Large intestine (tissue), 3 donors: ENCODE measurements around the gene RAD51B. TPM values are rescaled to one million over a fixed set of nuclear protein-coding genes. Genes with fewer than 3 reads are reported as not detected.
"Not testable (repeated sequence)": the region's sequence is repeated elsewhere in the genome, so short reads cannot be mapped to it uniquely, and the experiment has no call there.

Experiments used
- DNase-seq, 2 donors: peaks; one replicate each; pipeline versions ENCODE4 v3.0.0 to v3.0.0-alpha.2; 2013
- H3K27ac ChIP-seq: one replicate; pipeline ENCODE4 v1.5.1; 2013; ENCODE audit warnings: low read length
- H3K27me3 ChIP-seq: 2 replicates; pipeline ENCODE4 v1.6.1; 2013; ENCODE audit warnings: low read length; ENCODE audit not compliant: control insufficient read depth, insufficient read depth
- H3K36me3 ChIP-seq: 2 replicates; pipeline ENCODE4 v1.6.1; 2013; ENCODE audit warnings: low read length; ENCODE audit not compliant: control insufficient read depth, insufficient read depth
- H3K4me1 ChIP-seq: one replicate; pipeline ENCODE4 v1.6.1; 2013; ENCODE audit warnings: low read length; ENCODE audit not compliant: control insufficient read depth, insufficient read depth
- H3K4me3 ChIP-seq: one replicate; pipeline ENCODE4 v1.5.1; 2013; ENCODE audit warnings: low read length
- H3K9me3 ChIP-seq: one replicate; pipeline ENCODE4 v1.6.1; 2013; ENCODE audit warnings: mild to moderate bottlenecking, low read depth, low read length, moderate library complexity; ENCODE audit not compliant: control insufficient read depth
- WGBS: methylation state at CpG from one replicate; pipeline ENCODE4 v1.1.5; 2013; ENCODE audit warnings: low lambda C conversion rate; ENCODE audit not compliant: insufficient coverage; 5-methylcytosine and 5-hydroxymethylcytosine counted together
- polyA plus RNA-seq: library from polyadenylated mRNA; unstranded; fragments of 120-200 nt; gene quantifications from one replicate; pipeline ENCODE4 v1.2.1, GENCODE V29; 2013

RAD51B gene
- polyA plus RNA-seq, 1 donor = 6.4 TPM

- Histone ChIP-seq H3K9me3 (no peaks in the 10 kb centered on the region), H3K27me3 (no peaks in the 10 kb centered on the region), H3K4me3 (no peak overlapping the region), H3K27ac (no peak overlapping the region), H3K4me1 (no peaks in the 10 kb centered on the region), H3K36me3 (no peaks in the 10 kb centered on the region)
- WGBS = no CpG with 5 or more reads among the region's 2 CpGs
- no peak for DNase-seq
These were observed 274.6 kb downstream of the RAD51B start for GRCh38 chr14:68094158-68094557.

- H3K9me3 ChIP-seq = no peaks in the 10 kb centered on the region
- H3K36me3 ChIP-seq = no peaks in the 10 kb centered on the region
- no peak overlapping the region for H3K27ac ChIP-seq
- no peaks in the 10 kb centered on the region for H3K4me1 ChIP-seq
- H3K4me3 ChIP-seq = no peak overlapping the region
- no peaks in the 10 kb centered on the region for H3K27me3 ChIP-seq
- no peak for DNase-seq
- WGBS = 80% methylated on average over 1 of the region's 1 CpG
These were observed 275.2 kb downstream of the RAD51B start for GRCh38 chr14:68094752-68095151.

- H3K9me3 ChIP-seq = peaks cover 18% of the 10 kb centered on the region
- no CpG with 5 or more reads among the region's 3 CpGs for WGBS
- H3K4me1 ChIP-seq = no peaks in the 10 kb centered on the region
- no peak overlapping the region for H3K4me3 ChIP-seq
- H3K27me3 ChIP-seq = no peaks in the 10 kb centered on the region
- DNase-seq = no peak
- no peak overlapping the region for H3K27ac ChIP-seq
- H3K36me3 ChIP-seq = no peaks in the 10 kb centered on the region
These were observed 278.1 kb downstream of the RAD51B start for GRCh38 chr14:68097727-68098126.

- Histone ChIP-seq H3K4me1 (no peaks in the 10 kb centered on the region), H3K36me3 (no peaks in the 10 kb centered on the region), H3K4me3 (no peak overlapping the region), H3K27me3 (no peaks in the 10 kb centered on the region), H3K9me3 (peaks cover 18% of the 10 kb centered on the region), H3K27ac (no peak overlapping the region)
- no peak for DNase-seq
- no CpG with 5 or more reads among the region's 2 CpGs for WGBS
These were observed 279.3 kb downstream of the RAD51B start for GRCh38 chr14:68098834-68099233.

- no peak overlapping the region for H3K27ac ChIP-seq
- no peaks in the 10 kb centered on the region for H3K36me3 ChIP-seq
- WGBS = 86% methylated on average over 2 of the region's 5 CpGs
- no peak for DNase-seq
- H3K9me3 ChIP-seq = peaks cover 18% of the 10 kb centered on the region
- H3K27me3 ChIP-seq = no peaks in the 10 kb centered on the region
- no peaks in the 10 kb centered on the region for H3K4me1 ChIP-seq
- H3K4me3 ChIP-seq = no peak overlapping the region
These were observed 280.0 kb downstream of the RAD51B start for GRCh38 chr14:68099495-68100045.

GRCh38 chr14:68101715-68102301 lies 282.2 kb downstream of the RAD51B start:
- no CpG with 5 or more reads among the region's 3 CpGs for WGBS
- peaks cover 18% of the 10 kb centered on the region for H3K9me3 ChIP-seq

GRCh38 chr14:68103853-68104252 lies 284.3 kb downstream of the RAD51B start:
- no peaks in the 10 kb centered on the region for H3K27me3 ChIP-seq
- DNase-seq = no peak
- H3K27ac ChIP-seq = no peak overlapping the region
- peaks cover 18% of the 10 kb centered on the region for H3K9me3 ChIP-seq
- H3K36me3 ChIP-seq = no peaks in the 10 kb centered on the region
- no peak overlapping the region for H3K4me3 ChIP-seq
- WGBS = no CpG with 5 or more reads among the region's 3 CpGs
- H3K4me1 ChIP-seq = no peaks in the 10 kb centered on the region

More at GRCh38 chr14:68101715-68102301, 282.2 kb downstream of the RAD51B start:
- not testable (repeated sequence) for H3K27me3 ChIP-seq, H3K4me3 ChIP-seq, H3K4me1 ChIP-seq, H3K27ac ChIP-seq, H3K36me3 ChIP-seq, DNase-seq

- no peak for DNase-seq
- H3K27ac ChIP-seq = no peak overlapping the region
- no peak overlapping the region for H3K4me3 ChIP-seq
- H3K4me1 ChIP-seq = peaks cover 4% of the 10 kb centered on the region
- no peaks in the 10 kb centered on the region for H3K36me3 ChIP-seq
- no peaks in the 10 kb centered on the region for H3K27me3 ChIP-seq
- 100% methylated on average over 1 of the region's 1 CpG for WGBS
- H3K9me3 ChIP-seq = peaks cover 18% of the 10 kb centered on the region
These were observed 284.9 kb downstream of the RAD51B start for GRCh38 chr14:68104518-68104917.

- peaks cover 7% of the 10 kb centered on the region for H3K4me1 ChIP-seq
- no peaks in the 10 kb centered on the region for H3K36me3 ChIP-seq
- no peaks in the 10 kb centered on the region for H3K27me3 ChIP-seq
- no CpG with 5 or more reads among the region's 2 CpGs for WGBS
- H3K4me3 ChIP-seq = no peak overlapping the region
- DNase-seq = no peak
- peaks cover 14% of the 10 kb centered on the region for H3K9me3 ChIP-seq
- no peak overlapping the region for H3K27ac ChIP-seq
These were observed 286.2 kb downstream of the RAD51B start for GRCh38 chr14:68105816-68106215.

- Histone ChIP-seq H3K27me3 (no peaks in the 10 kb centered on the region), H3K4me3 (no peak overlapping the region), H3K27ac (no peak overlapping the region), H3K9me3 (peaks cover 8% of the 10 kb centered on the region), H3K4me1 (peaks cover 14% of the 10 kb centered on the region), H3K36me3 (no peaks in the 10 kb centered on the region)
- no peak for DNase-seq
- WGBS = no CpG with 5 or more reads among the region's 1 CpG
These were observed 286.9 kb downstream of the RAD51B start for GRCh38 chr14:68106456-68106855.

GRCh38 chr14:68106905-68107304 lies 287.3 kb downstream of the RAD51B start:
- peaks cover 18% of the 10 kb centered on the region for H3K4me1 ChIP-seq
- no peaks in the 10 kb centered on the region for H3K27me3 ChIP-seq
- peaks cover 5% of the 10 kb centered on the region for H3K9me3 ChIP-seq
- no peak overlapping the region for H3K27ac ChIP-seq
- no peak overlapping the region for H3K4me3 ChIP-seq
- DNase-seq = no peak
- WGBS = 100% methylated on average over 2 of the region's 2 CpGs
- no peaks in the 10 kb centered on the region for H3K36me3 ChIP-seq
